ENCODE measurements around the gene PROX1.

The PROX1 gene

GRCh38 chr1:214018386-214019268, 30.9 kb downstream of the PROX1 start:
- Histone ChIP-seq H3K36me3 (no peaks in the 10 kb centered on the region), H3K27me3 (no peaks in the 10 kb centered on the region), H3K27ac (no peak overlapping the region), H3K4me1 (no peaks in the 10 kb centered on the region), H3K4me3 (no peak overlapping the region), H3K9me3 (no peaks in the 10 kb centered on the region)
- intact Hi-C loops (cut with DNase I; ENCODE audit: low total_unique reads) = no loop called here
- no peak for DNase-seq
- TF ChIP-seq CTCF (IDR thresholded peaks at IDR 0.05) = no peak

DNA sequence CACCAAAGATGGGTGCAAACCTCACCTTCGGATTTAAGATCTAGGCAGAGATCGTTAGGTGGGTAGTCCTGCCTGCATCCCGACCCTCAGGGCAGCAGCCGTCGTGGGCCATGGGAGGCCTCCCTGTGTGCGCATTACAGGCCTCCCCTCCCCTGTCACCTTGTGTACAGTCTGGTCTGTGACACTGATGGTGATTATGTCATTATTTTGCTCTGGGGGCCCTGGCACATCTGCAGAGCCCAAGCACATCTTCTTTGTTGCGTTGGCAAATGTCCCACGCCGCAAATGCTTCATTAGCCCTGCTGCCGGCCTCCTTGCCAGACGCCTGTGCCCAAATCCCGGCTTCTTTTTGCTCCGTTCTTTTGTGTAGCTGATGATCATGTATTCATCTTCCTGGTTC, 31.7 kb downstream of the PROX1 start:
- no peaks in the 10 kb centered on the region for H3K27me3 ChIP-seq
- H3K36me3 ChIP-seq = no peaks in the 10 kb centered on the region
- H3K9me3 ChIP-seq = no peaks in the 10 kb centered on the region
- no peak for DNase-seq
- TF ChIP-seq CTCF (IDR thresholded peaks at IDR 0.05) = no peak
- H3K4me1 ChIP-seq = no peaks in the 10 kb centered on the region
- no peak overlapping the region for H3K4me3 ChIP-seq
- intact Hi-C loops (cut with DNase I; ENCODE audit: low total_unique reads) = no loop called here
- H3K27ac ChIP-seq = no peak overlapping the region

DNA sequence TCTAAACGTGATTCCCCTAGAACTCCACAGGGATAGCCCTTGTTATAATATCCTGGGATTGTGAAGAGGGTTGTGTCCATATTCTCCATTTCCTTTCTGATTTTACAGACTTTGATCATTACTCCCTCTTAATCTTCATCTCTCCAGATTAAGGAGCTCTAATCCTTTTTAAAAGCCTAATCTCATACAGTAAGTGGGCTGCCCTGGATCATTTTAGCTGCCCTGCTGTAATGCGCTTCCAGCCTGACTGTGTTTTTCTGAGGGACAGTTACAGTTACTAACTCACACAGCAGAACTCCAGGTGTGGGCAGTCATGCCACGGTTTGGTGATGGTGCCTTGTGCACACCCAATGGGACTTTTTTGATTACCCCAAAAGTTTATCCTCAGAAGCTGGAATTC, 33.5 kb downstream of the PROX1 start:
- no peak for TF ChIP-seq CTCF (IDR thresholded peaks at IDR 0.05)
- H3K9me3 ChIP-seq = no peaks in the 10 kb centered on the region
- H3K27ac ChIP-seq = no peak overlapping the region
- no peaks in the 10 kb centered on the region for H3K27me3 ChIP-seq
- no peak overlapping the region for H3K4me3 ChIP-seq
- no peak for DNase-seq
- intact Hi-C loops (cut with DNase I; ENCODE audit: low total_unique reads) = no loop called here
- H3K4me1 ChIP-seq = no peaks in the 10 kb centered on the region
- H3K36me3 ChIP-seq = no peaks in the 10 kb centered on the region

DNA sequence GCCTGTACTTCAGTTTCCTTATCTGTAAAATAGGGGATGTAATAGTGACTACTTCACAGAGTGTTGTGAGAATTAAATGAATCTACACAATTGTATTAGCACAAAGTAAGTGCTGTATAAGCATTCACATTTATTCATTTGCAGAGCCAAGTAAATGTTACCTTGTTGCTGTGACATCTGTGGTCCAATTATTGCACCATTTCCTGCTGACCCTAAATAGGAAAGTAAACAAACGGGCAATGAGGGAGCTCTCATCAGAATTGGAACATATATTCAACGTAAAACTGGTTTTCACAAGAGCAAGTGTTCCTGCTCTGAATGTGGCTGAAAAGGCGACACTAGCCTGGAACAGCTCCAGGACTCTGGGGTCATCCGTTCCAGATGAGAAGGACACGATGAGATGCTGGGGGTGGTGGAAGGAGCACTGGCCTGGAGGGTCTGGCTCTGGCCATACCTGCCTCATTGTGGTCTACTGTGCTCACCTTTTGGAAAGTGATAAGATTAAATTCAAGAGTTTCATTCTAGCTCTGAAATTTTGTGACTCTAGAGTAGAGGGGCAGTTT, 34.5 kb downstream of the PROX1 start:
- DNase-seq = no peak
- intact Hi-C loops (cut with DNase I; ENCODE audit: low total_unique reads) = no loop called here

DNA sequence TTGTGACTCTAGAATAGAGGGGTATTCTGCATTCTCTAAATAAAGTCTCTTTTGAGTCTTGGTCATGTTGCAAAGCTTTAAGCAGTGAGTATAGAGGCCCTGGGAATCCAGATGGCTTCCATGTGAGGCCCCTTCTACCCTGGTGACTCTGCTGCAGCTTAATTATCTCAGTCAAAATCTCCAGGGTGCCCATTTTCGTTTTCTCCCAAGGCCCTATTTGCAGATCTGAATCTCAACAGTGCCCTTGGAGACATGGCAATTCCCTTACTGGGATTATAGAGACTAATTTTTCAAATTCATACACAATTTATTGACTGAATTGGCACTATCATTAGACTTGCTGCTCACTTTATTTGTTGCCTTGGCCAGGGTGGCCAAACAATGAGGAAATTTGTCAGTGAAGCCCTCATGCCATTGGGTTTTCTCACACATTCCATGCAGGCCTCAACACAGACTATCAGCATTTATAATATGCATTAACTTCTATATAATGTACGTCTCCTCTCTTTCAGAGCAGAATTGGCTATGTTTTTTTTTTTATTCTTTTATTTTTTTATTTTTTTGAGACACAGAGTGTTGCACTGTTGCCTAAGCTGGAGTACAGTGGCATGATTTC, 35.1 kb downstream of the PROX1 start:
- TF ChIP-seq CTCF (IDR thresholded peaks at IDR 0.05) = no peak
- Histone ChIP-seq H3K27ac (no peak overlapping the region), H3K4me1 (no peaks in the 10 kb centered on the region), H3K27me3 (no peaks in the 10 kb centered on the region), H3K9me3 (no peaks in the 10 kb centered on the region), H3K36me3 (no peaks in the 10 kb centered on the region), H3K4me3 (no peak overlapping the region)
- DNase-seq = no peak
- intact Hi-C loops (cut with DNase I; ENCODE audit: low total_unique reads) = no loop called here

More for the DNA sequence above, 34.5 kb downstream of the PROX1 start:
- H3K4me3 ChIP-seq = no peak overlapping the region
- no peaks in the 10 kb centered on the region for H3K9me3 ChIP-seq
- no peak for TF ChIP-seq CTCF (IDR thresholded peaks at IDR 0.05)
- H3K36me3 ChIP-seq = no peaks in the 10 kb centered on the region
- no peak overlapping the region for H3K27ac ChIP-seq
- no peaks in the 10 kb centered on the region for H3K27me3 ChIP-seq
- H3K4me1 ChIP-seq = no peaks in the 10 kb centered on the region
